Osteoblast (primary cell): Measurements from ENCODE around the gene DEK. TPM values are rescaled to one million over a fixed set of nuclear protein-coding genes. Genes with fewer than 3 reads are reported as not detected.

Experiments
- DNase-seq: peaks from one replicate; pipeline ENCODE4 v3.0.0; 2011; ENCODE audit warnings: low spot score, mixed read lengths; ENCODE audit not compliant: insufficient read length; ENCODE audit errors: missing footprints
- H2AFZ ChIP-seq: 2 replicates; pipeline ENCODE4 v1.6.0; 2011; ENCODE audit warnings: mild to moderate bottlenecking, low read length
- H3K27ac ChIP-seq: 2 replicates; pipeline ENCODE4 v1.5.1; 2011; ENCODE audit warnings: mild to moderate bottlenecking, low read depth, low read length, moderate library complexity
- H3K27me3 ChIP-seq: 2 replicates; pipeline ENCODE4 v1.6.0; 2012; ENCODE audit warnings: mild to moderate bottlenecking, control low read depth, inconsistent platforms, low read length, moderate library complexity; ENCODE audit not compliant: insufficient read depth
- H3K36me3 ChIP-seq: 2 replicates; pipeline ENCODE4 v1.5.1; 2011; ENCODE audit warnings: mild to moderate bottlenecking, low read length, control low read depth, moderate library complexity; ENCODE audit not compliant: insufficient read depth
- H3K4me1 ChIP-seq: 2 replicates; pipeline ENCODE4 v1.5.1; 2011; ENCODE audit warnings: mild to moderate bottlenecking, low read length, control low read depth, moderate library complexity; ENCODE audit not compliant: insufficient read depth
- H3K4me2 ChIP-seq: 2 replicates; pipeline ENCODE4 v1.6.0; 2011; ENCODE audit warnings: mild to moderate bottlenecking, low read length; ENCODE audit not compliant: insufficient read depth
- H3K4me3 ChIP-seq: fragments of 200-600 bp; sonication (generic); 3 replicates; pipeline ENCODE4 v1.5.1; 2012; ENCODE audit warnings: mild to moderate bottlenecking, low read length, inconsistent platforms; ENCODE audit not compliant: insufficient read depth
- H3K79me2 ChIP-seq: 2 replicates; pipeline ENCODE4 v1.6.0; 2012; ENCODE audit warnings: mild to moderate bottlenecking, low read length, control low read depth, inconsistent platforms; ENCODE audit not compliant: insufficient read depth
- H3K9me3 ChIP-seq: 2 replicates; pipeline ENCODE4 v1.5.1; 2011; ENCODE audit warnings: low read depth, low read length, control low read depth
- H4K20me1 ChIP-seq: 2 replicates; pipeline ENCODE4 v1.6.0; 2012; ENCODE audit warnings: mild to moderate bottlenecking, low read length, control low read depth; ENCODE audit not compliant: insufficient read depth
- CTCF ChIP-seq: IDR thresholded peaks from 2 replicates; pipeline ENCODE4 v1.5.1; 2011; ENCODE audit warnings: mild to moderate bottlenecking, low read depth, low read length, moderate library complexity; ENCODE audit errors: extremely low read depth
- total RNA-seq: library from RNA; depleted of rRNA; stranded (reverse); fragments of >200 nt; gene quantifications from 2 replicates; pipeline ENCODE4 v1.2.3, GENCODE V29; 2012

The DEK gene
- total RNA-seq, 1 donor, result 102 TPM

GRCh38 chr6:18203786-18204185, 60.5 kb downstream of the DEK start:
- DNase-seq, result no peak
- Histone ChIP-seq H3K4me1 (peaks cover 13% of the 10 kb centered on the region), H3K27me3 (no peaks in the 10 kb centered on the region), H2AFZ (peak overlapping the region; percentile 57), H3K9me3 (no peaks in the 10 kb centered on the region), H4K20me1 (no peaks in the 10 kb centered on the region), H3K4me2 (peak overlapping the region; percentile 38), H3K27ac (no peak overlapping the region), H3K4me3 (no peak overlapping the region), H3K36me3 (no peaks in the 10 kb centered on the region), H3K79me2 (no peaks in the 10 kb centered on the region)
- no peak for TF ChIP-seq CTCF

- Histone ChIP-seq H4K20me1 (no peaks in the 10 kb centered on the region), H3K79me2 (no peaks in the 10 kb centered on the region), H3K27me3 (no peaks in the 10 kb centered on the region), H3K4me1 (no peaks in the 10 kb centered on the region), H3K27ac (no peak overlapping the region), H3K4me2 (no peak overlapping the region), H3K36me3 (peaks cover 8% of the 10 kb centered on the region), H3K4me3 (no peak overlapping the region), H3K9me3 (no peaks in the 10 kb centered on the region), H2AFZ (no peak overlapping the region)
- TF ChIP-seq CTCF, result no peak
- DNase-seq, result no peak
Measured at GRCh38 chr6:18192026-18192425, 72.3 kb downstream of the DEK start.

DNA sequence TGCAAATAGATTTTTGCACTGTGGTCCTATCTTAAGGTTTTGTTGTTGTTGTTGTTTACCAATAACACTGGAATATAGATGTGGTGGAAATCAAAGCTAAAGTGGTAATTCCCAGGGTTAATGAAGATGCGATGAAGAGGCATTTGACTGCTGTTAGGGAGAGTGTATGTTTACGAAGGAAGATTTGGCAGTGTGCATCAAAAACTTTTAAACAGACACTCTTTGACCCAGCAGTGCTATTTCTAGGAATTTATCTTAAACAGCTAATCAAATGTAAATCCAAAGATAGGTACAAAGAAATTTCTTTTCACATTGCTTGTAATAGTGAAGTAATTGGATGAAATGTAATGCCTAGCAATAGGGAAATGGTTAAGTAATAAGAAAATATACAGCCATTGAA, 75.1 kb downstream of the DEK start:
- H3K4me2 ChIP-seq, result no peak overlapping the region
- DNase-seq, result no peak
- H4K20me1 ChIP-seq, result no peaks in the 10 kb centered on the region
- peaks cover 8% of the 10 kb centered on the region for H3K36me3 ChIP-seq
- TF ChIP-seq CTCF, result no peak
- no peaks in the 10 kb centered on the region for H3K27me3 ChIP-seq
- H2AFZ ChIP-seq, result no peak overlapping the region
- no peak overlapping the region for H3K4me3 ChIP-seq
- no peak overlapping the region for H3K27ac ChIP-seq
- H3K9me3 ChIP-seq, result no peaks in the 10 kb centered on the region
- no peaks in the 10 kb centered on the region for H3K79me2 ChIP-seq
- no peaks in the 10 kb centered on the region for H3K4me1 ChIP-seq

DNA sequence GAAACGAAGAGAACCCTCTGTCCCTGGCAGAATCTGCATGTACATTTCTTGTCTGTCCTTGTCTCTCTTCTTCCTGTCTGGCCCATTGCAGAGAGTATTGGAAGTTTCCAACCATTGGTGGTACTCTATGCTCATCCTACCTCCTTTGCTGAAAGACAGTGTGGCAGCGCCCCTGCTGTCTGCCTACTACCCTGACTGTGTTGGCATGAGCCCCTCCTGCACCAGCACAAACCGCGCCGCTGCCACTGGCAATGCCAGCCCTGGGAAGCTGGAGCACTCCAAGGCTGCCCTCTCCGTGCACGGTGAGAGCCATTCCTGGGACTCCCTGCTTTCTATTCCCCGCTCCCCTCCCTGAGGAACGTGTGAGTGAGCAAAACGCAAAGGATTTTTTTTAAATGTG, 76.6 kb downstream of the DEK start:
- Histone ChIP-seq H3K79me2 (no peaks in the 10 kb centered on the region), H3K27me3 (no peaks in the 10 kb centered on the region), H3K4me3 (no peak overlapping the region), H4K20me1 (no peaks in the 10 kb centered on the region), H2AFZ (no peak overlapping the region), H3K27ac (no peak overlapping the region), H3K4me1 (no peaks in the 10 kb centered on the region), H3K4me2 (no peak overlapping the region), H3K9me3 (no peaks in the 10 kb centered on the region), H3K36me3 (peaks cover 8% of the 10 kb centered on the region)
- no peak for TF ChIP-seq CTCF
- DNase-seq, result no peak
